WI38 (cell line): ENCODE results near the gene PMFBP1.

Experiments used
- H3K4me3 ChIP-seq: 2 replicates; pipeline ENCODE4 v1.5.1; 2011; ENCODE audit warnings: low read depth, mild to moderate bottlenecking, control low read depth, low read length
- CTCF ChIP-seq: IDR thresholded peaks from 2 replicates; pipeline ENCODE4 v1.5.1; 2012; ENCODE audit warnings: low read depth, mild to moderate bottlenecking, control low read depth, low read length

The PMFBP1 gene

GRCh38 chr16:72108353-72109102, 63.4 kb downstream of the PMFBP1 start:
- no peak overlapping the region for H3K4me3 ChIP-seq
- TF ChIP-seq CTCF = no peak

DNA sequence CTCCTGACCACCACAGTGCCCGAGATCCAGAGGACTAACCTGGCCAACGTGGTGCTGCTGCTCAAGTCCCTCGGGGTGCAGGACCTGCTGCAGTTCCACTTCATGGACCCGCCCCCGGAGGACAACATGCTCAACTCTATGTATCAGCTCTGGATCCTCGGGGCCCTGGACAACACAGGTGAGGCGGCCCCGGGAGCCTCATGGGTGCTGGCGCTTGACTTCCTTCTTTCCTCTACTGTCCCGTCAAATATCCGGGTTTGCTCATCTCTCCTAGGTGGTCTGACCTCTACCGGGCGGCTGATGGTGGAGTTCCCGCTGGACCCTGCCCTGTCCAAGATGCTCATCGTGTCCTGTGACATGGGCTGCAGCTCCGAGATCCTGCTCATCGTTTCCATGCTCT, 64.6 kb downstream of the PMFBP1 start:
- no peak overlapping the region for H3K4me3 ChIP-seq
- no peak for TF ChIP-seq CTCF

GRCh38 chr16:72105978-72106377, 66.0 kb downstream of the PMFBP1 start:
- no peak overlapping the region for H3K4me3 ChIP-seq
- no peak for TF ChIP-seq CTCF

- TF ChIP-seq CTCF = no peak
- no peak overlapping the region for H3K4me3 ChIP-seq
Measured at GRCh38 chr16:72104905-72105304, 67.0 kb downstream of the PMFBP1 start.

DNA sequence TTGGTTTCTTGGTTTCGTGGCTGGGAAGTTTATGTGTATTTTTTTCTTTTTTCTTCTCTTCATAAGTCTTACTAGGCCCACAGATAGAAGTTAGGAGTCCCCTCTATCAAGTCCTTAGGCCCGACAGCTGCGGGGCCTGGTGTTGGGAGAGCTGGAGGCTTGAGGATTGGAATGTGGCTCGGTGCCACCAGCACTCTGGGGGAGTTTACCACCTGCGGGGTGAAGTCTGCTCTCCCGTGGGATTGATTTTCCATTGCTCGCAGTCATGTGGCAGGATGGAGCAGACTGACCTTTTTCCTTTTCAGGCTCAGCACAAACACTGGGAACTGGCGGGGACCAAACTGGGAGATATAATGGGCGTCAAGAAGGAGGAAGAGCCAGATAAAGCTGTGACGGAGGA, 70.8 kb downstream of the PMFBP1 start:
- TF ChIP-seq CTCF = no peak
- no peak overlapping the region for H3K4me3 ChIP-seq

GRCh38 chr16:72099377-72099818, 72.6 kb downstream of the PMFBP1 start:
- no peak overlapping the region for H3K4me3 ChIP-seq
- peak; percentile 24; the same call in 1 of the 2 replicates for TF ChIP-seq CTCF

GRCh38 chr16:72098936-72099335, 73.0 kb downstream of the PMFBP1 start:
- H3K4me3 ChIP-seq = no peak overlapping the region
- no peak for TF ChIP-seq CTCF
